HCT116 (cell line): ENCODE measurements around the gene SPIRE1.

ENCODE experiments used
- CEBPB ChIP-seq: IDR thresholded peaks from 2 replicates; pipeline ENCODE4 v1.6.1; 2012; ENCODE audit warnings: low read depth
- CTCF ChIP-seq, 3 experiments: fragments of 200-600 bp in 1 of 3; sonication (generic) in 1 of 3; IDR thresholded peaks in 2 of 3; conservative IDR thresholded peaks in 1 of 3; 2 replicates each; pipeline ENCODE4 v1.5.1; 2012 to 2017; ENCODE audit warnings: low read depth in 2 of 3, low read length in 2 of 3, antibody characterized with exemption in 1 of 3, borderline replicate concordance in 1 of 3, control low read depth in 1 of 3, mild to moderate bottlenecking in 1 of 3, mixed read lengths in 1 of 3, mixed run types in 1 of 3, moderate library complexity in 1 of 3; ENCODE audit not compliant: insufficient read depth in 1 of 3
- ELF1 ChIP-seq: IDR thresholded peaks from 2 replicates; pipeline ENCODE4 v1.6.1; 2012; ENCODE audit warnings: low read depth, borderline replicate concordance
- EZH2 ChIP-seq: fragments of 200-600 bp; sonication (generic); IDR thresholded peaks from 2 replicates; pipeline ENCODE4 v1.6.1; 2017; ENCODE audit warnings: antibody characterized with exemption, mixed run types
- EZH2phosphoT487 ChIP-seq: fragments of 200-600 bp; IDR thresholded peaks from 2 replicates; pipeline ENCODE4 v1.6.1; 2018; ENCODE audit warnings: antibody characterized with exemption, borderline replicate concordance
- FOSL1 ChIP-seq: IDR thresholded peaks from 2 replicates; pipeline ENCODE4 v1.6.1; 2012; ENCODE audit warnings: low read depth
- POLR2A ChIP-seq: IDR thresholded peaks from 2 replicates; pipeline ENCODE4 v1.7.0; 2011; ENCODE audit warnings: borderline replicate concordance; ENCODE audit not compliant: insufficient read depth, insufficient read length; ENCODE audit errors: extremely low read depth
- POLR2AphosphoS5 ChIP-seq: IDR thresholded peaks from 2 replicates; pipeline ENCODE4 v1.6.1; 2011; ENCODE audit warnings: mild to moderate bottlenecking, low read depth, low read length, moderate library complexity
- SP1 ChIP-seq: IDR thresholded peaks from 2 replicates; pipeline ENCODE4 v1.6.1; 2012; ENCODE audit warnings: low read depth
- YY1 ChIP-seq: IDR thresholded peaks from 2 replicates; pipeline ENCODE4 v1.6.1; 2011; ENCODE audit warnings: low read length, low read depth, moderate library complexity, mild to moderate bottlenecking; ENCODE audit not compliant: insufficient replicate concordance; ENCODE audit errors: extremely low read depth
- ZFX ChIP-seq: fragments of 450-650 bp; IDR thresholded peaks from 2 replicates; pipeline ENCODE4 v1.6.1; 2017
- ZNF274 ChIP-seq: fragments of 200-500 bp; sonication (Bioruptor generic); IDR thresholded peaks from 2 replicates; pipeline ENCODE4 v1.6.1; 2014; ENCODE audit warnings: mild to moderate bottlenecking, low read depth, low read length, inconsistent platforms

DNA sequence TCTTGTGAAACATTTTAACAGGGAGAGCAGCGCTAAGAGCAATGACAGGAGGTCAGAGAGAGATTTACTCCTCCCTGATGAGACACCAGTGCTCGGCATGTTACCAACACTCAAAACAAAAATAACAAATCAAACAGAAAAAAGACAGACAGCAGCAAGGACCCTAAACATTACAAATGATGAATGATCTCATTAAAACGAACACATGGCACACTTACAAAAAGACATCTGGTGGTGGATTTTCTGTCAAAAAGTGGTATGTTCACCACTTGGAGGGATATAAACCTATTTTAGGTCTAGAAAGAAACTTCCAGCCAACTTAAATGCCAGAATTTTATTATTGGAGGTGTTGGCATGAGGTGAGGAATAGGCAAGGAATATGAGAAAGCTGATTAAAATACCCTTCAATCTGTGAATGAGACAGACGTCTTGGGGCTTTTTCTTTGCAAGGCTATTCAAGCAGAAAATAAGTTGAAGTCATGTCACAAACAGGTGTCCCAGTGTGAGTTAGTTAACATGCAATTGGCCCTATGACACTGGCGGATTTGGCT, 137.4 kb downstream of the SPIRE1 start:
- no peak for TF ChIP-seq CTCF (IDR thresholded peaks at IDR 0.05 in 2 of 3, conservative IDR thresholded peaks at IDR 0.05 in 1 of 3; ENCODE audit: borderline replicate concordance in 1 of 3, insufficient read depth in 1 of 3, low read depth in 2 of 3, low read length in 2 of 3)
- no peak for TF ChIP-seq POLR2AphosphoS5
- TF ChIP-seq CEBPB, result no peak
- no peak for TF ChIP-seq ELF1
- TF ChIP-seq SP1, result no peak
- no peak for TF ChIP-seq ZFX
- TF ChIP-seq FOSL1, result no peak
- no peak for TF ChIP-seq YY1
- no peak for TF ChIP-seq ZNF274
- no peak for TF ChIP-seq POLR2A
- TF ChIP-seq EZH2, result no peak
- TF ChIP-seq EZH2phosphoT487, result no peak
